Measurements from ENCODE around the gene UBE2K.
"Not testable (repeated sequence)": the region's sequence is repeated elsewhere in the genome, so short reads cannot be mapped to it uniquely, and the experiment has no call there.

The UBE2K gene

DNA sequence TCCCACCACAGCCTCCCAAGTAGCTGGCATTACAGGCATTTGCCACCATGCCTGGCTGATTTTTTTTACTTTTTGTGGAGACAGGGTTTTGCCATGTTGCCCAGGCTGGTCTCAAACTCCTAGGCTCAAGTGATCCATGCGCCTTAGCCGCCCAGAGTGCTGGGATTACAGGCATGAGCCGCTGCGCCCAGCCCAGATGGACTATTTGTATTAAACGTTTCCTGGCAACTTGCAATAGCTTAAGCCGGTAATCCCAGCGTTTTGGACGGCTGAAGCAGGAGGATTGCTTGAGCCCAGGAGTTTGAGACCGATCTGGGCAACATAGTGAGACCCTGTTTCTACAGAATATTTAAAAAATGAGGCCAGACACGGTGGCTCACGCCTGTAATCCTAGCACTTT is 18.4 kb downstream of the UBE2K start:
- Histone ChIP-seq H3K4me1 (peaks cover 34 to 90% (median 53%) of the 10 kb centered on the region in 10 experiments), H3K9me3 (replicated peaks in 1 of 11) (peaks cover 0 to 5% (median 0%) of the 10 kb centered on the region in 11 experiments; a peak in 2 of 22 replicates), H3K4me2 (peak overlapping the region in 9 of 11 experiments; percentile 9 to 38 (median 21); a peak in 8 of 22 replicates), H3K36me3 (peaks cover 12 to 68% (median 51%) of the 10 kb centered on the region in 11 experiments; a peak in 21 of 22 replicates), H3K27ac (0 out of 22 replicates have a peak overlapping the region, but pooled peaks of 1 of the 11 experiments have one; percentile 34), H3K4me3 (no peak overlapping the region), H4K20me1 (peaks cover 76 to 99% (median 96%) of the 10 kb centered on the region in 11 experiments), H3K27me3 (no peaks in the 10 kb centered on the region), H3K9ac (peak overlapping the region in 1 of 11 experiments; percentile 6; a peak in 1 of 22 replicates)
- TF ChIP-seq Cebpa-rat (IDR thresholded peaks at IDR 0.05) = no peak

DNA sequence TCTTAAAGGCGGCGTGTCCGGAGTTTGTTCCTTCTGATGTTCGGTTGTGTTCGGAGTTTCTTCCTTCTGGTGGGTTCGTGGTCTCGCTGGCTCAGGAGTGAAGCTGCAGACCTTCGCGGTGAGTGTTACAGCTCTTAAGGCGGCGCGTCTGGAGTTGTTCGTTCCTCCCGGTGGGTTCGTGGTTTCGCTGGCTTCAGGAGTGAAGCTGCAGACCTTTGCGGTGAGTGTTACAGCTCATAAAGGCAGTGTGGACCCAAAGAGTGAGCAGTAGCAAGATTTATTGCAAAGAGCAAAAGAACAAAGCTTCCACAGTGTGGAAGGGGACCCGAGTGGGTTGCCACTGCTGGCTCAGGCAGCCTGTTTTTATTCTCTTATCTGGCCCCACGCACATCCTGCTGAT is 19.8 kb downstream of the UBE2K start:
- H4K20me1 ChIP-seq = peaks cover 80 to 99% (median 96%) of the 10 kb centered on the region in 11 experiments
- 0 out of 22 replicates have a peak overlapping the region, but pooled peaks of 1 of the 11 experiments have one; percentile 15 for H3K27ac ChIP-seq
- H3K9me3 ChIP-seq (replicated peaks in 1 of 11); H3K27me3 ChIP-seq; H3K4me3 ChIP-seq; H3K9ac ChIP-seq: not testable (repeated sequence)
- peaks cover 28 to 78% (median 40%) of the 10 kb centered on the region in 10 experiments for H3K4me1 ChIP-seq
- peak overlapping the region in 6 of 11 experiments; percentile 2 to 40 (median 27); a peak in 4 of 22 replicates for H3K4me2 ChIP-seq
- peaks cover 12 to 66% (median 56%) of the 10 kb centered on the region in 11 experiments; a peak in 21 of 22 replicates for H3K36me3 ChIP-seq

GRCh38 chr4:39718366-39719323 is 20.7 kb downstream of the UBE2K start:
- Histone ChIP-seq H3K4me3 (no peak overlapping the region), H3K36me3 (peaks cover 18 to 73% (median 65%) of the 10 kb centered on the region in 11 experiments; a peak in 21 of 22 replicates), H4K20me1 (peaks cover 80 to 99% (median 96%) of the 10 kb centered on the region in 11 experiments), H3K9me3 (replicated peaks in 1 of 11) (peaks cover 0 to 5% (median 0%) of the 10 kb centered on the region in 11 experiments; a peak in 2 of 22 replicates), H3K9ac (no peak overlapping the region), H3K27ac (peak overlapping the region in 1 of 11 experiments; percentile 26; a peak in 1 of 22 replicates), H3K4me2 (peak overlapping the region in 2 of 11 experiments; percentile 3 to 5; a peak in 1 of 22 replicates), H3K4me1 (peaks cover 19 to 69% (median 30%) of the 10 kb centered on the region in 10 experiments), H3K27me3 (no peaks in the 10 kb centered on the region)
- no peak for TF ChIP-seq Cebpa-rat (IDR thresholded peaks at IDR 0.05)

GRCh38 chr4:39719804-39720580 is 22.1 kb downstream of the UBE2K start:
- no peak overlapping the region for H3K4me3 ChIP-seq
- peaks cover 13 to 66% (median 23%) of the 10 kb centered on the region in 10 experiments; a peak in 18 of 20 replicates for H3K4me1 ChIP-seq
- peaks cover 18 to 79% (median 68%) of the 10 kb centered on the region in 11 experiments; a peak in 21 of 22 replicates for H3K36me3 ChIP-seq
- no peak overlapping the region for H3K9ac ChIP-seq
- H3K27ac ChIP-seq = no peak overlapping the region
- no peaks in the 10 kb centered on the region for H3K27me3 ChIP-seq
- TF ChIP-seq Cebpa-rat (IDR thresholded peaks at IDR 0.05) = no peak
- peaks cover 82 to 99% (median 98%) of the 10 kb centered on the region in 11 experiments for H4K20me1 ChIP-seq
- H3K4me2 ChIP-seq = no peak overlapping the region
- peaks cover 0 to 5% (median 0%) of the 10 kb centered on the region in 11 experiments; a peak in 2 of 22 replicates for H3K9me3 ChIP-seq (replicated peaks in 1 of 11)

DNA sequence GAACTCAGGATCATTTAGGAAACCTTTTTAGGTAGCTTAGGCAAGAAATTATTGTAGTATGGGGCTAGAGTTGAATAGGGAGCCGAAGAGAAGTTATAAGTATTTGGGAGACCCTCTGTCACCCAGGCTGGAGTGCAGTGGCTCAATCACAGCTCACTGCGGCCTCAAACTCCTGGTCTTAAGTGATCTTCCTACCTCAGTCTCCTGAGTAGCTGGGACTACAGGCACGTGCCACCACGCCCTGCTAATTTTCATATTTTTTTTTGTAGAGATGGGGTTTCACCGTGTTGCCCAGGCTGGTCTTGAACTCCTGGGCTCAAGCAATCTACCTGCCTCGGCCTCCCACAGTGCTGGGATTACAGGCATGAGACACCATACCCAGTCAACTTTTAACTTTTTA is 23.3 kb downstream of the UBE2K start:
- H3K27ac ChIP-seq = peak overlapping the region in 1 of 11 experiments; percentile 26; a peak in 1 of 22 replicates
- H3K9me3 ChIP-seq (replicated peaks in 1 of 11); H3K4me3 ChIP-seq; H3K27me3 ChIP-seq; H3K9ac ChIP-seq; H3K4me2 ChIP-seq: not testable (repeated sequence)
- peaks cover 92 to 100% (median 98%) of the 10 kb centered on the region in 11 experiments for H4K20me1 ChIP-seq
- peaks cover 13 to 64% (median 24%) of the 10 kb centered on the region in 10 experiments; a peak in 18 of 20 replicates for H3K4me1 ChIP-seq
- peaks cover 25 to 80% (median 68%) of the 10 kb centered on the region in 11 experiments for H3K36me3 ChIP-seq

GRCh38 chr4:39721788-39722187 is 23.9 kb downstream of the UBE2K start:
- H3K9ac ChIP-seq = no peak overlapping the region
- peaks cover 92 to 100% (median 98%) of the 10 kb centered on the region in 11 experiments for H4K20me1 ChIP-seq

DNA sequence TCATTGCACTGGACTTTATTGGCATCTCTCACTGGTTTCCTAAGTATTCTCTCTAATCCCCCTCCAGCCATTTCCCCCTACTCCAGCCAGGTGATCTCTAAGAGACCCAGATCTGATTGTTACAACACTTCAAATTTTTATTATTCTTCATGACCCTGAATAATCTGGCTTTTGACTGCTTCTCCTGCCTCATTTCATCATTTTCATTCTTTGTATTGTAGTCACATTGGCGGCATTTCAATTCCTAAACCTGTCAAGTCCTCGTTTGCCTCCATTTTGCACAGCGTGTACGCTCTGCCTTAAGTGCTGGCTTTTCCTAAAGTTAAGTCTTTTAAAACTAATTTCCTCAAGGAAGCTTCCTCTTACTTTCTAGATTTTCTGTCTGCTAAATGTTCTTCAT is 31.6 kb downstream of the UBE2K start:
- no peaks in the 10 kb centered on the region for H3K9me3 ChIP-seq (replicated peaks in 1 of 11)
- peaks cover 22 to 88% (median 63%) of the 10 kb centered on the region in 11 experiments; a peak in 21 of 22 replicates for H3K36me3 ChIP-seq
- no peak overlapping the region for H3K27ac ChIP-seq
- H3K4me1 ChIP-seq = peaks cover 0 to 39% (median 5%) of the 10 kb centered on the region in 10 experiments; a peak in 10 of 20 replicates
- TF ChIP-seq Cebpa-rat (IDR thresholded peaks at IDR 0.05) = no peak
- H3K4me2 ChIP-seq = no peak overlapping the region
- peaks cover 95 to 100% (median 100%) of the 10 kb centered on the region in 11 experiments for H4K20me1 ChIP-seq
- no peaks in the 10 kb centered on the region for H3K27me3 ChIP-seq
- no peak overlapping the region for H3K4me3 ChIP-seq
- H3K9ac ChIP-seq = no peak overlapping the region

More at GRCh38 chr4:39721788-39722187, 23.9 kb downstream of the UBE2K start:
- no peak overlapping the region for H3K4me2 ChIP-seq
- peaks cover 0 to 5% (median 0%) of the 10 kb centered on the region in 11 experiments; a peak in 2 of 22 replicates for H3K9me3 ChIP-seq (replicated peaks in 1 of 11)
- no peak overlapping the region for H3K27ac ChIP-seq
- H3K27me3 ChIP-seq = no peaks in the 10 kb centered on the region
- H3K4me3 ChIP-seq = no peak overlapping the region
- peaks cover 9 to 59% (median 19%) of the 10 kb centered on the region in 10 experiments; a peak in 18 of 20 replicates for H3K4me1 ChIP-seq
- no peak for TF ChIP-seq Cebpa-rat (IDR thresholded peaks at IDR 0.05)
- H3K36me3 ChIP-seq = peaks cover 28 to 80% (median 68%) of the 10 kb centered on the region in 11 experiments

DNA sequence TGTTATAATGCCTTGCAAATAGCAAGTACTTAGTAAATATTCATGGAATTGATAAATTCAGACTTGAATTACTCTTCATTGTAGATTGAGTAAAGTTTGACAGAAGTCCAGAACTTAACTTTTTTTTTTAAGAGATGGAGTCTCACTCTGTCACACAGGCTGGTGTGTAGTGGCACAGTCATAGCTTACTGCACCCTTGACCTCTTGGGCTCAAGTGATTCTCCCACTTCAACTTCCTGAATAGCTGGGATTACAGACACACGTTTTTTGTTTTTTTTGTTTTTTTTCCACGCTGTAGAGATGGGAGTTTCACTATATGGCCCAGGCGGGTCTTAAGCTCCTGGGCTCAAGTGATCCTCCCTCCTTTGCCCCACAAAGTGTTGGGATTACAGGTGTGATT is 32.1 kb downstream of the UBE2K start:
- Histone ChIP-seq H3K4me1 (peaks cover 0 to 33% (median 3%) of the 10 kb centered on the region in 10 experiments; a peak in 10 of 20 replicates), H3K4me2 (no peak overlapping the region; a peak in 1 of 22 replicates), H3K9me3 (replicated peaks in 1 of 11) (no peaks in the 10 kb centered on the region), H3K36me3 (peaks cover 27 to 88% (median 63%) of the 10 kb centered on the region in 11 experiments), H3K27ac (no peak overlapping the region), H3K27me3 (no peaks in the 10 kb centered on the region), H3K9ac (no peak overlapping the region), H3K4me3 (no peak overlapping the region), H4K20me1 (peaks cover 94 to 100% (median 100%) of the 10 kb centered on the region in 11 experiments)
- no peak for TF ChIP-seq Cebpa-rat (IDR thresholded peaks at IDR 0.05)
